ENCODE results near the gene USP14.

DNA sequence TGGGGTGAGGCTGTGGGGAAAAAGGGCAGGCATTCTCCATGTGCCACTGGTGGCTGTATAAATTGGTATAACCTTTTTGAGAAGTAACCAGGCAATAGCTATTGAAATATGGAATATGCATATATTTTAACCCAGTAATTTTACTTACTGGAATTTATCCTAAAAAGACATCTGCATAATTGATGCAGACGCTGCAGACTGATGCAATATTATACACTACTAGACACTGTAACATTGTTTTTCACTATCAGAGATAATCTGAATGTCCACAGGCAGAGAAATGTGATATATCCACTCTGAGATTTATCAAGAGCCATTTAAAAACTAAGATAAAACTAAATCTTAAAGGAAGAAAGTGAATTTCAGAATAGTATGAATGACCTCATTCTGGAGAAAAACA, 94.8 kb downstream of the USP14 start:
- no peak for TF ChIP-seq POLR2AphosphoS5 (IDR thresholded peaks at IDR 0.05)
- no peak for TF ChIP-seq POLR2A (IDR thresholded peaks at IDR 0.05)
